ENCODE results near the gene CDC42EP1. TPM values are rescaled to one million over a fixed set of nuclear protein-coding genes. Genes with fewer than 3 reads are reported as not detected.

Gene CDC42EP1
- total and polyA plus RNA-seq, 2 donors (not counting 3 experiments of a cell fraction or from before 2014, with no cell fraction given), result 82.2 to 141 TPM

DNA sequence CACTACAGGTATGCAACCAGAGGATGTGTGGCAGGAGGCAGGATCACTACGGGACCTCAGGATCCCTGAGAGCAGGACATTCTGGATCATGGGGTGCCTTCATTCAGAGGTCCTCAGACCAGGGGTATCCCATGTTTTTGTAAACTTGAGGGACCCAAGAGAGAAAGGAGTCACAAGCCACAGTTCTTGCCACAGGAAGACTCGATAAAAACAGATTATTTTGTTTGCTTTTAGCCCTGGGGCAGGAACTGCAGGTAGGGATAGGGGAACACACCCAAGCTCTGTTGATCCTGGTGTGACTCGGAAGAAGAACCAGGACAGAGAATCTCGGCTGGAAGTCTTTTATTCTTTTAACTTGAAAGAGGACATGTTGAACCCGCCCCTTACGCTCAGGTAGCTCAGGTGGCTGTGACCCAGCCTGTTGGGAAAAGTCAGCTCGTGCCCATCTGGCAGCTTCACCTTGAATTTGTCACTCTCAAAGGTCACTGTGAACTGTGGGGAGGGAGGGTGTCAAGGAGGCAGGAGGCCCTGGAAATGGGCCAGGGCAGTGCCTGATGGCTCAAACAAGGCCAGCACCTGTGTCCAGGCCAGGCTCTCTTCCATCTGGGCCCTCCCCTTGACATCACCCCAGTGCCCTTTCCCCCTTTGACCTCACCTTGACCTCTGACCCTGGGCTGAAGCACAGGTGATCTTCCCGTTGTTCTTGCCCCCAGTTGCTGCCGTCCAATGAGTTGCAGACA is 9.8 kb downstream of the CDC42EP1 start:
- FAIRE-seq, result no peak
- Histone ChIP-seq H3K9me1 (replicated peaks; ENCODE audit: control insufficient read depth, extremely low read depth, insufficient read depth, low read length) (no peaks in the 10 kb centered on the region), H3K36me3 (ENCODE audit: control insufficient read depth in 2 of 2, extremely low read depth in 1 of 2, insufficient read depth in 2 of 2, low read length in 2 of 2) (peaks cover 23 to 31% of the 10 kb centered on the region in 2 experiments), H3K9ac (replicated peaks; ENCODE audit: extremely low read depth, insufficient read depth, low read length) (no peak overlapping the region), H3K4me3 (replicated peaks in 1 of 3; ENCODE audit: insufficient read depth in 1 of 3, low read depth in 1 of 3, low read length in 3 of 3) (no peak overlapping the region), H3K9me3 (replicated peaks; ENCODE audit: control insufficient read depth, insufficient read depth, low read length) (no peaks in the 10 kb centered on the region), H3K79me2 (ENCODE audit: control insufficient read depth, insufficient read depth, low read length) (peaks cover 26% of the 10 kb centered on the region), H4K20me1 (replicated peaks; ENCODE audit: control insufficient read depth, extremely low read depth, insufficient read depth, low read length) (peaks cover 3% of the 10 kb centered on the region), H3K27ac (ENCODE audit: insufficient read depth, low read depth, low read length) (no peak overlapping the region), H3K4me2 (ENCODE audit: insufficient read depth, low read length) (no peak overlapping the region), H3K4me1 (ENCODE audit: control insufficient read depth, extremely low read depth, insufficient read depth, low read length) (peaks cover 16% of the 10 kb centered on the region), H3K27me3 (ENCODE audit: control insufficient read depth in 2 of 2, insufficient read depth in 2 of 2, low read length in 2 of 2) (no peaks in the 10 kb centered on the region), H2AFZ (ENCODE audit: low read depth, low read length) (no peak overlapping the region)
- ChIA-PET POLR2A (no interaction called here), CTCF (interaction anchor here (0.9 to 21.8 kb wide), 4 partner anchors 12 to 31 kb away, joined by 3 to 977 read pairs (median 44); no protein-coding TSS in a partner anchor)
- intact Hi-C loops (cut with micrococcal nuclease), result no loop called here
- no TSS peak for BruUV-seq (replicated peaks)
- TF ChIP-seq POLR2A (IDR thresholded peaks at IDR 0.05; ENCODE audit: low read depth, low read length) (peak; percentile 3), EZH2 (IDR thresholded peaks at IDR 0.05; ENCODE audit: borderline replicate concordance, low read depth, low read length, severe bottlenecking) (no peak), POLR2AphosphoS5 (IDR thresholded peaks at IDR 0.05; ENCODE audit: insufficient read depth, low read depth, low read length) (peak; percentile 71), JUN (IDR thresholded peaks at IDR 0.05; ENCODE audit: borderline replicate concordance, insufficient read depth, insufficient read length, low read depth) (no peak), MAX (IDR thresholded peaks at IDR 0.05; ENCODE audit: insufficient read depth, insufficient read length) (no peak), MYC (IDR thresholded peaks at IDR 0.05; ENCODE audit: low read depth, low read length) (no peak), GATA2 (IDR thresholded peaks at IDR 0.05; ENCODE audit: insufficient read depth, insufficient read length, low read depth, low read length) (no peak), FOS (IDR thresholded peaks at IDR 0.05; ENCODE audit: borderline replicate concordance, insufficient read depth, low read length) (no peak)
- TF ChIP-seq, protein P1, sequence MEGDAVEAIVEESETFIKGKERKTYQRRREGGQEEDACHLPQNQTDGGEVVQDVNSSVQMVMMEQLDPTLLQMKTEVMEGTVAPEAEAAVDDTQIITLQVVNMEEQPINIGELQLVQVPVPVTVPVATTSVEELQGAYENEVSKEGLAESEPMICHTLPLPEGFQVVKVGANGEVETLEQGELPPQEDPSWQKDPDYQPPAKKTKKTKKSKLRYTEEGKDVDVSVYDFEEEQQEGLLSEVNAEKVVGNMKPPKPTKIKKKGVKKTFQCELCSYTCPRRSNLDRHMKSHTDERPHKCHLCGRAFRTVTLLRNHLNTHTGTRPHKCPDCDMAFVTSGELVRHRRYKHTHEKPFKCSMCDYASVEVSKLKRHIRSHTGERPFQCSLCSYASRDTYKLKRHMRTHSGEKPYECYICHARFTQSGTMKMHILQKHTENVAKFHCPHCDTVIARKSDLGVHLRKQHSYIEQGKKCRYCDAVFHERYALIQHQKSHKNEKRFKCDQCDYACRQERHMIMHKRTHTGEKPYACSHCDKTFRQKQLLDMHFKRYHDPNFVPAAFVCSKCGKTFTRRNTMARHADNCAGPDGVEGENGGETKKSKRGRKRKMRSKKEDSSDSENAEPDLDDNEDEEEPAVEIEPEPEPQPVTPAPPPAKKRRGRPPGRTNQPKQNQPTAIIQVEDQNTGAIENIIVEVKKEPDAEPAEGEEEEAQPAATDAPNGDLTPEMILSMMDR (IDR thresholded peaks at IDR 0.05; ENCODE audit: extremely low read depth in 1 of 2, insufficient read depth in 1 of 2, low read depth in 1 of 2, low read length in 2 of 2), result no peak
- DNase-seq (ENCODE audit: low read depth, low spot score), result no peak
- dilution Hi-C loops (cut with MboI; ENCODE audit: extremely low pct_ligation_motif_present, low sequenced_read_pairs), result no loop called here

All from endothelial cell of umbilical vein (primary cell).